NCI-H2196 (cell line): ENCODE results near the gene AKAP13.
"Not testable (repeated sequence)": the region's sequence is repeated elsewhere in the genome, so short reads cannot be mapped to it uniquely, and the experiment has no call there.

Experiments used
- DNase-seq: peaks from one replicate; lab custom pipeline; 2025; ENCODE audit not compliant: unreplicated experiment; lab: John Stamatoyannopoulos, UW

The AKAP13 gene

DNA sequence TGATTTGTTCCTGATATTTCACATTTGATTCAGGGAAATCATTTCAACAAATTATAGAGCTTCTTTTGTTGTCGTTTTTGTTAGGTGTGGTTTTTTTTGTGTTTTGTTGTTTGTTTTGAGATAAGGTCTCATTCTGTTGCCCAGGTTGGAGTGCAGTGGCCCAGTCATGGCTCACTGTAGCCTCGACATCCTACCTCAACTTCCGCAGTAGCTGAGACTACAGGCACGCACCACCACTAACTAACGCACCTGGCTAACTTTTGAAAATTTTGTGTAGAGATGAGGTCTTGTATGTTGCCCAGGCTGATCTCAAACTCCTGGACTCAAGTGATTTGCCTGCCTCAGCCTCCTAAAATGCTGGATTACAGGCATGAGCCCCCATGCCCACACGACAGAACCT, 177.0 kb downstream of the AKAP13 start:
- DNase-seq = no peak

DNA sequence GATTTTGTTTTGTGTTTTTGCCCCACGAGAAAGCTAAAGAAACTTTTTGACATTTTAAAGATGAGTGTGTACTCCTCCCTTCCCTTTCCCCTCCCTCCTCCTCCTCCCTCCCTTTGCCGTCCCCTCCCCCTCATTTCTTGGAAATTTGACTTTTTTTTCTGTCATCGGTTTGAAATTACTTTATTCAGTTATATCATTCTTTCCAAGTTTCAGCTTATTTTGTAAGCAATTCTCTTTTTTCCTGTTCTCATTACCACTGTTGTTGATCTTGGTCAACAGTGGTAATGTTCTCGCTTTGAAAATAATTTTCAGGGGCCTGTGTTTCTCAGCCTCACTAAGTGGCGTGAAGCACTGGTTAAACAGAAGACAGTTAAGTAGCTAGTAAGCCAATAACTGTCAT, 178.4 kb downstream of the AKAP13 start:
- no peak for DNase-seq

DNA sequence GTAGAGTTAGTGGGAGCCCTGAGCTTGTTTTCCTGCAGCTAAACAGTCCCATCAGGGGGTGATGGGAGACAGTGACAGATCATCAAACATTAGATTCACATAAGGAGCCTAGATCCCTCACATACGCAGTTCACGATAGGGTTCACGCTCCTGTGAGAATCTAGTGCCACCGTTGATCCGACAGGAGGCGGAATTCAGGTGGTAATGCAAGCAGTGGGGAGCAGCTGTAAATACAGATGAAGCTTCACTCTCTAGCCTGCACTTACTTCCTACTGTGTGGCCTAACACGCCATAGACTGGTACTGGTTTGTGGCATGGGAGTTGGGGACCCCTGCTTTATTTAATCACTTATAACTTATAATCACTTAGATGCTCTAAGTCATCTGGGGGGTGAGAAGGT, 179.1 kb downstream of the AKAP13 start:
- DNase-seq = no peak

DNA sequence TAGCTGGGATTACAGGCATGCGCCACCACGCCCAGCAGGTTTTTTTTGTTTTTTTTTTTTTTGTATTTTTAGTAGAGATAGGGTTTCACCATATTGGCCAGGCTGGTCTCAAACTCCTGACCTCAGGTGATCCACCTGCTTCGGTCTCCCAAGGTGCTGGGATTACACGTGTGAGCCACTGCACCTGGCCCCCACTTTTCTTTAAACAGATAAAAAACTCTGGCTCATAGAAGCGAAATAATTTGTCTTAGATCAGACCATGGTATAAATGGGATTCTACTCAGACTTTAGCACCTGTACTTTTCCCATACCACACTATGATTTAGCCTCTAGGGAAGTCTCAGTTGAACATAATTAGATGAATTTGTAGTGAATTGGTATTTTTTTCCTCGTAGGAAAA, 182.4 kb downstream of the AKAP13 start:
- DNase-seq = no peak

DNA sequence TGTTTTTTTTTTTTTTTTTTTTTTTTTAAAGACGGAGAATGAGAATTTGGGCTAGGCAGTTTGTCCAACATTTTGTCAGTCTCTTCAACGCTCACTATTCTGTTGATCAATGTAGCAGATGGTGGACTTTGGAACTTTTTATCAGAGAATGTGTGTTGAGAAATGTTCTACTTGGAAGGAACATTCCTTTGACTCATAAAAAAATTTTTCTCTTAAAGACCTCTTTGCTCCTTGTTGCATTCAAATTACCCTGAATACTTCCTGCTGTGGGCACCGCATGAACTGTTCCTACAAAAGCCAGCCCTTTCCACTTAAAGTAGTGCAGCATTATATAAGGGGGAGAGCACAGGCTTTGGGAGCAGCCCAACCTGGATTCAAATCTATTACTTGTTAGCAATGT, 182.9 kb downstream of the AKAP13 start:
- DNase-seq = no peak

DNA sequence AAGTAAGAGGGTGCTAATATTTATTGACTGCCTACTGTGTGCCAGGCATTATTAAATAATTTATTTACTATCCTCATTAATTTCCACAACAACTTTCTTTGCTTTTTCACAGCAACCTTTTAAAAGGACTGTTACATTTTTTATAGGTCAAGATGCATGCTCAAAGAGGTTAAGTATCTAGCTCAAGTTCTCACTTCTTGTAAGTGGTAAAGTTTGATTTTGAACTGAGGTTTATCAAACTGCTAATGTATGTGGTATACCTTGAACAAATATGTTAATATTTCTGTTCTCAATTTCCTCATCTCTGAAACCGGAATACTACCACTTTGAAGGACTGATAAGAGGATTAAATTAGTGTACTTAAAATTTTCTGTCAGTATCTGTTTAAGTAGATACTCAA, 183.3 kb downstream of the AKAP13 start:
- DNase-seq = no peak

DNA sequence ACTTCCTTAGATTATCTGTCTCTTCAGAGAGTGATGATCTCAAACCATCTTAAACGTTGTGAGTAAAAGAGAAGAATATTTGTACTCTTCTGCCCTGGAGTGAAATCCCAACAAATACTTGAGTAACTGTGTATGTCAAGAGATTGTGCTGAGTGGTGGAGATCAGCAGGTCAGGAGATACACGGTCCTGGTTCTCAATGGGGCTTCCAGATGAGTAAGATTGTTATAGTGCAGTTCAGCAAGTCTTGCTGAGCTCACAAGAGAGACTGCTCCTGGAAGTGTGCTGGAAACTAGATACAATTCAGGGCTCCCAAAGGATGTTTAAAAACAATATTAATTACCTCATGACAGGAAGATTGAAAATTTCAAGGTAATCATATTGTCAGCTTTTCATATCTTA, 184.3 kb downstream of the AKAP13 start:
- no peak for DNase-seq

DNA sequence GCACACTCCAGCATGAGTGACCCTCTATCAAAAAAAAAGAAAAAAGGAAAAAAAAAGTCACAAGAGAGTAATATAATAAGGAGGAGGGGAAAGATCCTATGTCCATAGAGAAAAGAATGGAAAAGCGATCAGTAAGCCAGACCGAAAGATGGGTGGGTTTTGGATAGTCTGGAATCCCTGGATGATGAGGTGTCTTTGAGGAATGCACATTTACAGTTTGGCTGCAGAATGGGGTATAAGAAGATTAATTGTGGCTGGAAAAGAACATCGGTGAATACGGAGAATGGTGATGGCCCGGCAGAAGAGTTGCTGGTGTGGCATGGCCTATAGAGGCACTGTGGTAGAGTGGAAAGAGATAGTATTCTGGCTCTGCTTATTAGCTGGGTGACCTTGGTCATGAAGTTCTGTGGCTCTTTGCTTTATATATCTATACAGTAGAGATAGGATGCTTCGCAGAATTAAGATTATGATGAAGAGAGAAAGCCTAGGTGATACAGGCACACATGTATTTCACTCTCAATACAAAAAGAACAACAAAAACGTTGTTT, 187.9 kb downstream of the AKAP13 start:
- no peak for DNase-seq

DNA sequence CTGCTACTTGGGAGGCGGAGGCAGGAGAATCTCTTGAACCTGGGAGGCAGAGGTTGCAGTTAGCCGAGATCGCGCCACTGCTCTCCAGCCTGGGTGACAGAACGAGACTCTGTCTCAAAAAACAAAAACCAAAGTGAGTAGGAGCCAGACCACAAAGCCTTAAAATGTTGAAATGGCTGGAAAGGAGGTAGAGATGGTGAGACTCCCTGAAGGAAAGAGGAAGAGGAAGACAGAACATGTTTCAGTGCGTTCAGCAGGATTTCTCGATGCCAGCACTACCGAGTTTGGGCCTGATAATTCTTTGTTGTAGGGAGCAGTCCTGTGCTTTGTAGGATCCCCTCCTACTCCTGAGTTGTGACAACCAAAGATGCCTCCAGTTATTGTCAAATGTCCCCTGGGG, 189.9 kb downstream of the AKAP13 start:
- DNase-seq = no peak

DNA sequence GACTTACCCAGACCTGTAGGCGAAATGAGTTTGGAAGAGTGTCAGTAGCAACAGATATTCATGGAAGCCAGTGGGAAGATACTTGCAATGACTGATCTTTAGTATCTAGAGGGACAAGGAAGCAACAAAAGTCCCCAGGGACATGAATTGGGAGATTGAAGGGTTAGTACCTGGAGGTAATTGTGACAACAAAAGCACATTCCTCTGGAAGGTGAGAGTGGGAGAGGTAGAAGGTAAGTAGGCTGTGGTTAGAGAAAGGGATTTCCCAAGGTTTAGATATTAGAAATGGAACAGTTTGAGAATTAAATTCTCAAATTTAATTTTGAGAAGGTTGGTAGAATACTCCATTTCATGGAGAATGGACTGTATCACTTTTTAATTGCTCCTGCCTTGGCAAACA, 191.4 kb downstream of the AKAP13 start:
- no peak for DNase-seq

DNA sequence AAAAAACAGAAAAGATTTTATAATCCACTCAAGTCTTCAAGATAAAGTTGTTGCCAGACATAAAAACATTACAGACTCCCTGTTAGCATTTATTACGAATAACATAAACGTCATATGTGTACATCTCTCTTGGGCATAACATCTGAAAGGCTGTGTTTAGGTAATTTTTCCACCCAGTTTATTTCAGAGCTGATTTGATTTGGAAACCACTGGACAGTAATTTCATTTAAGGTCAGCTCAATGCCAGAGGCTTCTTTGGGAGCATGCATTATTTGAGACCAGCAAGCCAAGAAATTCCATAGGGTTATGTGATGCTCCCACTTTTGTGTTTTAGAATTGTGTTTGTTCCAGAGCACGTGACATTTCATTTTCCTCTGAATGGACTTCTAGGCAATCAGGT, 196.0 kb downstream of the AKAP13 start:
- DNase-seq = no peak

DNA sequence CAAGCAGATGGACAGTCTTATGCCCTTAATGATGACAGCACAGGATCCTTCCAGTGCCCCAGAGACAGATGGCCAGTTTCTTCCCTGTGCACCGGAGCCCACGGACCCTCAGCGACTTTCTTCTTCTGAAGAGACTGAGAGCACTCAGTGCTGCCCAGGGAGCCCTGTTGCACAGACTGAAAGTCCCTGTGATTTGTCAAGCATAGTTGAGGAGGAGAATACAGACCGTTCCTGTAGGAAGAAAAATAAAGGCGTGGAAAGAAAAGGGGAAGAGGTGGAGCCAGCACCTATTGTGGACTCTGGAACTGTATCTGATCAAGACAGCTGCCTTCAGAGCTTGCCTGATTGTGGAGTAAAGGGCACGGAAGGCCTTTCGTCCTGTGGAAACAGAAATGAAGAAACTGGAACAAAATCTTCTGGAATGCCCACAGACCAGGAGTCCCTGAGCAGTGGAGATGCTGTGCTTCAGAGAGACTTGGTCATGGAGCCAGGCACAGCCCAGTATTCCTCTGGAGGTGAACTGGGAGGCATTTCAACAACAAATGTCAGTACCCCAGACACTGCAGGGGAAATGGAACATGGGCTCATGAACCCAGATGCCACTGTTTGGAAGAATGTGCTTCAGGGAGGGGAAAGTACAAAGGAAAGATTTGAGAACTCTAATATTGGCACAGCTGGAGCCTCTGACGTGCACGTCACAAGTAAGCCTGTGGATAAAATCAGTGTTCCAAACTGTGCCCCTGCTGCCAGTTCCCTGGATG, 198.7 kb downstream of the AKAP13 start:
- DNase-seq = no peak

DNA sequence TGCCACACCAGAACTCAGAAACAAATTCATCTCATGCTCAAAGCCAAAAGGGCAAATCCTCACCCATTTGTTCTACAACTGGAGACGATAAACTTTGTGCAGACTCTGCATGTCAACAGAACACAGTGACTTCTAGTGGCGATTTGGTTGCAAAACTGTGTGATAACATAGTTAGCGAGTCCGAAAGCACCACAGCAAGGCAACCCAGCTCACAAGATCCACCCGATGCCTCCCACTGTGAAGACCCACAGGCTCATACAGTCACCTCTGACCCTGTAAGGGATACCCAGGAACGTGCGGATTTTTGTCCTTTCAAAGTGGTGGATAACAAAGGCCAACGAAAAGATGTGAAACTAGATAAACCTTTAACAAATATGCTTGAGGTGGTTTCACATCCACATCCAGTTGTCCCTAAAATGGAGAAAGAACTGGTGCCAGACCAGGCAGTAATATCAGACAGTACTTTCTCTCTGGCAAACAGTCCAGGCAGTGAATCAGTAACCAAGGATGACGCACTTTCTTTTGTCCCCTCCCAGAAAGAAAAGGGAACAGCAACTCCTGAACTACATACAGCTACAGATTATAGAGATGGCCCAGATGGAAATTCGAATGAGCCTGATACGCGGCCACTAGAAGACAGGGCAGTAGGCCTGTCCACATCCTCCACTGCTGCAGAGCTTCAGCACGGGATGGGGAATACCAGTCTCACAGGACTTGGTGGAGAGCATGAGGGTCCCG, 199.7 kb downstream of the AKAP13 start:
- DNase-seq = no peak

DNA sequence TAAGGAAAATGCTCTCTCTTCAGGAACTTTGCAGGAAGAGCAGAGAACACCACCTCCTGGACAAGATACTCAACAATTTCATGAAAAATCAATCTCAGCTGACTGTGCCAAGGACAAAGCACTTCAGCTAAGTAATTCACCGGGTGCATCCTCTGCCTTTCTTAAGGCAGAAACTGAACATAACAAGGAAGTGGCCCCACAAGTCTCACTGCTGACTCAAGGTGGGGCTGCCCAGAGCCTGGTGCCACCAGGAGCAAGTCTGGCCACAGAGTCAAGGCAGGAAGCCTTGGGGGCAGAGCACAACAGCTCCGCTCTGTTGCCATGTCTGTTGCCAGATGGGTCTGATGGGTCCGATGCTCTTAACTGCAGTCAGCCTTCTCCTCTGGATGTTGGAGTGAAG, 200.5 kb downstream of the AKAP13 start:
- no peak for DNase-seq

DNA sequence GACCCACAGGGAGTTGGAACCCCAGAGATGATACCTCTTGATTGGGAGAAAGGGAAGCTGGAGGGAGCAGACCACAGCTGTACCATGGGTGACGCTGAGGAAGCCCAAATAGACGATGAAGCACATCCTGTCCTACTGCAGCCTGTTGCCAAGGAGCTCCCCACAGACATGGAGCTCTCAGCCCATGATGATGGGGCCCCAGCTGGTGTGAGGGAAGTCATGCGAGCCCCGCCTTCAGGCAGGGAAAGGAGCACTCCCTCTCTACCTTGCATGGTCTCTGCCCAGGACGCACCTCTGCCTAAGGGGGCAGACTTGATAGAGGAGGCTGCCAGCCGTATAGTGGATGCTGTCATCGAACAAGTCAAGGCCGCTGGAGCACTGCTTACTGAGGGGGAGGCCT, 201.1 kb downstream of the AKAP13 start:
- no peak for DNase-seq

DNA sequence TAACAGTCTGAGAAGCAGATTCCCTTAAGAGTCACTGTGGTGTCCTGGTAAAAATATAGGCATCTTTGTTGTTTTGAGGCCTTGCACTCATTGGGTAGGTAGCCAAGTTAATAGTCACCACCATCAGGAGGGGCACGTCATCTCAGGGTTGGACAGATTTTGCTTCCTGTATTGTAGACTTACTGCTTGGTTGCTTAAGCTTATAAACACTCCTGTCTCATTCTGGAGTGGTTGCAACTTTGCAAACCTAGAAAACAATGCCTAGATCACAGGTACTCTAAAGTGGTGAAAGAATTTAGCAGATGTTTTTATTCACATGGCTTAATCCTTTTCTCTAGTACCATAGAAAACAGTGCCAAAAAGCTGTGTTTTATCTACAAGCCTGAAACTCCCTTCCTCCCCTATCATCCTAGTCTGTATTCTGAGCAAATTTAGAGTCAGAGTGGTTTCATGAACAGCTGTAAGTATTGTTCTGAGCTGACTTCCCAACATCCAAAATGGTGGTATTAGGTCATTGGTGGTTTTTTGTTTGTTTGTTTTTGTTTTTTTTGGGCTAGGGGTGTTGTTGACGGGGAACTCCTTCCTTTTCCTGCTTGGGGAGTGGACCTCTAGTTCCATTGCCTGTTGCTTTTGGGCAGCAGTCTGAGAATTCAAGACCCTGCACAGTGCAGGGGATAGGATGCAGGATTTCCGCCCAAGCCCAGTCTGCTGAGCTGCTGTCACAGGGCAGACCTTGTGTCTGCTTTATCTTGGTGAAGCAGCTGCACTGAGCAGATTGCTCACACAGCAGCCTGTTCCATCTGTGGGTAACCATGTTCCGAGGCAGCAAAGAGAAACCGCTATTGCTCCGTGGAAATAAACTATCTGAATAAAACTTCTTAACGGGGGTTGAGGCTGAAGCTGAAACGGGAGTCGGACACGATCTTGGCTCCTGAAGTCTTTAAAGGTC, 202.0 kb downstream of the AKAP13 start:
- no peak for DNase-seq

DNA sequence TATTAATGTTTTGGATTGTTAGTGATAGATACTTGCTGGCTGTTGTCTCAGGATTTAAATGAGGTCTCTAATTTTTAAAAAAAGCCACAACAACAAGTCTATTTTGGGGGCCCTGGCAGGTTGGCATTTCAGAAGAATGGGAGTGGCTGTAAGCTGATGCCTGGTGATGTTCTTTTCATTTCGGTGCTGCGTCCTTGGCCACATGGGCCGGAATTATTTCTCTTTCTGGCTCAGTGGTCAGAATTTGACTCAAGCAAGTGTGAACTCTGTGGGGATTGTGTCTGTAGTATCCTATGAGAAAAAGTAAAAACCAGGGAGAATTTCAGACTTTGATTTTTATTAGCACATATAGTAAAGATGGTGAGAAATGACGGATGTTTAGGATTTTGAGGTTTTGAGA, 203.0 kb downstream of the AKAP13 start:
- no peak for DNase-seq

DNA sequence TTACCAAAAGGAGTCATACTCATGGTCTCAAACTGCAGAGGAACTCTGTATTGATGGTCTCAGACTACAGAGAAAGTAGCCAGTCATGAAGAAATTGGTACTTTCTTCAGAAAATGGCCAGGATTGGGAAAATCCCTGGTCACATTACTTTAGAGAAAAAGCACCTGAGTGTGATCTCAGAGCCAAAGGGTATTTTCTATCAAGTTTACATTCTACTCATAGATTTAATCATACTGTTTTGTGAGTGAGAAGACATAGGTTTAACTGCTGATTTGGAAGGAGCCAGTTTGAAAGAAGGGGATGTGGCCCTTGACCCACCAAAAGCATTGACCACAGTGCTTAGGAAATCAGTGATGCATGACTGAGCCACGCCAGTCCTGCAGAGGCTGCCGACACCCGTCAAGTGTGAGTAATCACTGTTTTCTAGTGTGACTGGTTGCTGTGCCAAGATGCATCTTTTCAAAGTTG, 203.6 kb downstream of the AKAP13 start:
- DNase-seq = no peak

DNA sequence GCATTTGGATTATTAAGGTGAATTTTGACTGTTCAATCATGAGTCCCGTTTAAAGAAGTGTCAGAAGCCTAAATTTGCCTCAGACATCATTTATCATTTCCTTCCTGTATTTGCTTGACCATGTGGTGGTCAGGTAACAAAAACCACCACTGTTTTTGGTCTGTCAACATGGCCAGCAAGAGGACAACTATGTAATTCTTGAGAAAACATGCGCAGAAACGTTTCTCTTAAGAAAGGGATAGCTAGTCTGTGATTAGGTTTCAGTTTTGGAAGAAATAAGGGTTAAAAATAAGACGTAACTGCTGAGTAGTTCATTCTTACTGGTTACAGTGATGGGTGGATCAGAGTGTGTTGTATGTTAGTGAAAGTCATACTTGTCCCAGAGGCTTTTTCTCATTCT, 204.5 kb downstream of the AKAP13 start:
- DNase-seq = no peak

DNA sequence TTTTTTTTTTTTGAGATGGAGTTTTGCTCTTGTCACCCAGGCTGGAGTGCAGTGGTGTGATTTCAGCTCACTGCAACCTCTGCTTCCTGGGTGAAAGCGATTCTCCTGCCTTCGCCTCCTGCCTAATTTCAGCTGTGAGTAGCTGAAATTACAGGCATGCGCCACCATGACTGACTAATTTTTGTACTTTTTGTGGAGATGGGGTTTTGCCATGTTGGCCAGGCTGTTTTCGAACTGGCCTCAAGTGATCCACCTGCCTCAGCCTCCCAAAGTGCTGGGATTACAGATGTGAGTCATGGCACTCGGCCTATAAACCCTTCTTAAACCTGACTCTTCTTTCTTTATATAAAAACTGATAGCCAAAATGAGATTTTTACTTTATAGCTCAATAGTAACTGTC, 205.8 kb downstream of the AKAP13 start:
- not testable (repeated sequence) for DNase-seq

DNA sequence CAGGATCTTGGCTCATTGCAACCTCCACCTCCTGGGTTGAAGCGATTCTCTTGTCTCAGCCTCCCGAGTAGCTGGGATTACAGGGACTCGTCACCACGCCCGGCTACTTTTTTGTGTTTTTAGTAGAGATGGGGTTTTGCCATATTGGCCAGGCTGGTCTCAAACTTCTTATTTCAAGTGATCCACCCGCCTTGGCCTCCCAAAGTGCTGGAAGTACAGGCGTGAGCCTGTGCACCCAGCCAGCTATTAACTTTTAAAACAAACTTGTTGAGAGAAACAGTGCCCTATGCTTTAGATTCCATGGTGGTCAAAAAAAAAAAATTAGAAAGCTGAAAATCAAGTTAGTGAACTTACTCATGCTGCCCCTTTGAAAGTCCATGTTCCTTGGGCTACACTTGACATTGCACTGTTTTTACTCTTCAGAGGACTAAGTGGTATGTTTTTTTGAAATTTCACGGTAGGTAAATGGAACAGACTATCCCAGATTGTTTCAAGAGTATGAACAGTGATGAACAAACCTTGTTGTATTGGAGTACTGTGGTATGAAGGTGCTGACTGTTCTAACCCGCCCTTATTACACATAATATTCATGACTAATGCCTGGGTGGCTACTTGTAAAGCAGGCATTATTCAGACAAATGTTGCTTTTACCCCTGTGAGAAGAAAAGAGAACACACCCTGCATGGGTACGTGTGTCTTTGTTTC, 207.5 kb downstream of the AKAP13 start:
- no peak for DNase-seq
